Keratinocyte (primary cell): ENCODE results near the gene BAIAP2L2. TPM values are rescaled to one million over a fixed set of nuclear protein-coding genes. Genes with fewer than 3 reads are reported as not detected.

ENCODE experiments used
- DNase-seq: peaks from one replicate; pipeline ENCODE4 v3.0.0-alpha.2; 2011; ENCODE audit warnings: low read depth, missing footprints, low spot score
- FAIRE-seq: peaks from 2 replicates; lab custom pipeline; 2011; peaks lifted over from hg19 to GRCh38; lab: Jason Lieb, UNC
- H2AFZ ChIP-seq: 2 replicates; pipeline ENCODE4 v1.6.0; 2012; ENCODE audit warnings: low read length, control low read depth, inconsistent platforms; ENCODE audit not compliant: control insufficient read depth
- H3K27ac ChIP-seq: 2 replicates; pipeline ENCODE4 v1.5.1; 2011; ENCODE audit warnings: low read length; ENCODE audit not compliant: control insufficient read depth, insufficient read depth
- H3K27me3 ChIP-seq: 3 replicates; pipeline ENCODE4 v1.6.0; 2011; ENCODE audit warnings: low read length; ENCODE audit not compliant: control insufficient read depth, insufficient read depth; ENCODE audit errors: extremely low read depth
- H3K36me3 ChIP-seq, 2 experiments: 2 replicates in 1 of 2; 3 replicates in 1 of 2; pipeline ENCODE4 v1.5.1; 2011; ENCODE audit warnings: low read length in 2 of 2, mild to moderate bottlenecking in 1 of 2; ENCODE audit not compliant: control insufficient read depth in 2 of 2, insufficient read depth in 2 of 2; ENCODE audit errors: extremely low read depth in 1 of 2
- H3K4me1 ChIP-seq: 3 replicates; pipeline ENCODE4 v1.5.1; 2011; ENCODE audit warnings: low read length; ENCODE audit not compliant: control insufficient read depth, insufficient read depth; ENCODE audit errors: extremely low read depth
- H3K4me2 ChIP-seq: 3 replicates; pipeline ENCODE4 v1.6.0; 2011; ENCODE audit warnings: low read depth, low read length; ENCODE audit not compliant: control insufficient read depth, insufficient read depth; ENCODE audit errors: extremely low read depth
- H3K4me3 ChIP-seq, 3 experiments: fragments of 200-600 bp in 1 of 3; sonication (generic) in 1 of 3; 2 replicates in 2 of 3; 3 replicates in 1 of 3; pipeline ENCODE4 v1.5.1; 2011 to 2016; ENCODE audit warnings: low read length in 3 of 3, mild to moderate bottlenecking in 3 of 3, control low read depth in 2 of 3, inconsistent platforms in 1 of 3, low read depth in 1 of 3, mixed read lengths in 1 of 3, mixed run types in 1 of 3, moderate library complexity in 1 of 3; ENCODE audit not compliant: control insufficient read depth in 2 of 3, insufficient read depth in 2 of 3; ENCODE audit errors: extremely low read depth in 1 of 3
- H3K79me2 ChIP-seq: 2 replicates; pipeline ENCODE4 v1.6.0; 2012; ENCODE audit warnings: low read length; ENCODE audit not compliant: control insufficient read depth, insufficient read depth
- H3K9ac ChIP-seq: 3 replicates; pipeline ENCODE4 v1.6.0; 2011; ENCODE audit warnings: low read length; ENCODE audit not compliant: control insufficient read depth, insufficient read depth; ENCODE audit errors: extremely low read depth
- H3K9me1 ChIP-seq: 3 replicates; pipeline ENCODE4 v1.6.0; 2011; ENCODE audit warnings: low read length; ENCODE audit not compliant: control insufficient read depth, insufficient read depth; ENCODE audit errors: extremely low read depth
- H3K9me3 ChIP-seq: 2 replicates; pipeline ENCODE4 v1.5.1; 2012; ENCODE audit warnings: low read depth, low read length; ENCODE audit not compliant: control insufficient read depth
- H4K20me1 ChIP-seq: 3 replicates; pipeline ENCODE4 v1.6.0; 2011; ENCODE audit warnings: low read length; ENCODE audit not compliant: control insufficient read depth, insufficient read depth; ENCODE audit errors: extremely low read depth
- CTCF ChIP-seq, 3 experiments: IDR thresholded peaks in 1 of 3; conservative IDR thresholded peaks in 1 of 3; optimal IDR thresholded peaks in 1 of 3; 2 replicates in 2 of 3; 3 replicates in 1 of 3; pipeline versions ENCODE3 to v1.5.1; 2011; ENCODE audit warnings: low read length in 3 of 3, mild to moderate bottlenecking in 3 of 3, moderate library complexity in 2 of 3, control low read depth in 1 of 3, inconsistent platforms in 1 of 3; ENCODE audit not compliant: insufficient read depth in 2 of 3; ENCODE audit errors: extremely low read depth in 1 of 3
- EZH2 ChIP-seq: IDR thresholded peaks from one replicate; pipeline ENCODE4 v1.6.1; 2012; ENCODE audit warnings: inconsistent platforms, mild to moderate bottlenecking, low read length, moderate library complexity
- dilution Hi-C: fragments of 300-500 bp; cut with MboI; formaldehyde crosslinking; loops from one replicate; pipeline ENCODE4 v1.7.0; 2020; ENCODE audit warnings: low sequenced_read_pairs; ENCODE audit not compliant: extremely low pct_ligation_motif_present
- polyA plus RNA-seq, 5 experiments: library from polyadenylated mRNA; depleted of rRNA in 3 of 5; stranded (reverse) in 3 of 5; stranded (forward) in 1 of 5; unstranded in 1 of 5; fragments of >200 nt; gene quantifications; 1 replicate in 1 of 5; 2 replicates in 3 of 5; 3 replicates in 1 of 5; pipeline versions ENCODE4 v1.2.1 to v1.2.3, GENCODE V29; 2011 to 2012; ENCODE audit warnings: missing spikeins in 2 of 5, low read depth in 1 of 5, low replicate concordance in 1 of 5

Gene BAIAP2L2
- polyA plus RNA-seq, 1 donor (not counting 4 experiments of a cell fraction or from before 2014, with no cell fraction given): 2.3 TPM

- Histone ChIP-seq H3K27me3 (no peaks in the 10 kb centered on the region), H3K9me1 (no peaks in the 10 kb centered on the region), H3K4me3 (no peak overlapping the region), H3K9me3 (no peaks in the 10 kb centered on the region), H3K4me2 (no peak overlapping the region), H3K36me3 (no peaks in the 10 kb centered on the region), H3K9ac (no peak overlapping the region), H3K79me2 (no peaks in the 10 kb centered on the region), H3K27ac (no peak overlapping the region), H4K20me1 (no peaks in the 10 kb centered on the region), H3K4me1 (no peaks in the 10 kb centered on the region), H2AFZ (no peak overlapping the region)
- FAIRE-seq (no peak), DNase-seq (no peak)
- dilution Hi-C loops: no loop called here
- peak in 2 of 3 experiments; percentile 21 to 41 for TF ChIP-seq CTCF (optimal IDR thresholded peaks at IDR 0.05 in 1 of 3, IDR thresholded peaks at IDR 0.05 in 1 of 3, conservative IDR thresholded peaks at IDR 0.05 in 1 of 3; ENCODE audit: extremely low read depth in 1 of 3, insufficient read depth in 2 of 3, low read length in 3 of 3)
- TF ChIP-seq EZH2: no peak
These were observed 12.7 kb downstream of the BAIAP2L2 start for GRCh38 chr22:38097557-38098409.

DNA sequence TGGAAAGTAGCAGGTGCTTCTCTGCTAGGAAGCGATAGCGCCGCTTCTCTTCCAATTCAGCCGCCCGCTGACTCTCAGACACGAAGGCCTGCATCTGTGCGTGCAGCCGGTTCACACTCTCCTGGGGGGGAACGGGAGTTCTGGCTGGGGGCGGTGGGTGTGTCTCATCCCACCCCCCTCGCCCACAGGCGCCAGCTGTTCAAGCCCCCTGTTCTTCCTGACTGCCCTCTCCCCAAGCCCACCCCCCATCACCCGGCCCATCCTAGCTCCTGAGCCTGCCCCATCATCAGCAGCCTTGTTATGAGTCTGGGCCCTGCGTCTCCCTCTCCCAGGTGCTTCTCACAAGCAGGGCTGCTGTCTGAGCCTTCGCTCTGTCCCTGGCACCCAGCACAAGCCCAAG, 13.4 kb downstream of the BAIAP2L2 start:
- no peak overlapping the region for H3K4me2 ChIP-seq
- H3K9me1 ChIP-seq: no peaks in the 10 kb centered on the region

More for the DNA sequence above, 13.4 kb downstream of the BAIAP2L2 start:
- Histone ChIP-seq H3K9me3 (no peaks in the 10 kb centered on the region), H4K20me1 (no peaks in the 10 kb centered on the region), H3K4me3 (no peak overlapping the region), H3K4me1 (no peaks in the 10 kb centered on the region), H3K27ac (no peak overlapping the region), H3K79me2 (no peaks in the 10 kb centered on the region), H2AFZ (no peak overlapping the region), H3K36me3 (no peaks in the 10 kb centered on the region), H3K9ac (no peak overlapping the region), H3K27me3 (no peaks in the 10 kb centered on the region)
- no peak for DNase-seq
- FAIRE-seq: no peak
- dilution Hi-C loops: no loop called here
- no peak for TF ChIP-seq EZH2
- no peak for TF ChIP-seq CTCF (optimal IDR thresholded peaks at IDR 0.05 in 1 of 3, IDR thresholded peaks at IDR 0.05 in 1 of 3, conservative IDR thresholded peaks at IDR 0.05 in 1 of 3; ENCODE audit: extremely low read depth in 1 of 3, insufficient read depth in 2 of 3, low read length in 3 of 3)
